ENCODE results near the gene AHCY.

DNA sequence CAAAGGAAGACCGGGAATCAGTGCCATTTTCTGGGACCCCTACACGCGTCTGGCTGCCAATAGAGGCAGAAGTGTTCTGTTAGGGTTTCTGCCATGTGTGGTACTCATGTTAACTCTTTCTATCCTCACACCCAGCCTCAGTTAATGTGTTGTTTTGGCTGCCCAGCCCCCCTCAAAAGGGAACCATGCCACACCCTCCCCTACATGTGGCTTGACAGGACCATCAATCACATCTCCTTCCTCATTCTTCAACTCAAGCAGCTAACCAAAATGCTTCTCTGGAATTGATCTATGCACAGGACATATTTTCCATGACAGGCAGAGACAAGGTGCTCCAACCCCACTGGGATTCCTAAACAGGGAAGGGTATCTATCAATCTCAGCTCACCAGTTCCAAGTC lies 22.0 kb downstream of the AHCY start:
- TF ChIP-seq POLR2A (IDR thresholded peaks at IDR 0.05), result no peak
- TF ChIP-seq, protein P1, sequence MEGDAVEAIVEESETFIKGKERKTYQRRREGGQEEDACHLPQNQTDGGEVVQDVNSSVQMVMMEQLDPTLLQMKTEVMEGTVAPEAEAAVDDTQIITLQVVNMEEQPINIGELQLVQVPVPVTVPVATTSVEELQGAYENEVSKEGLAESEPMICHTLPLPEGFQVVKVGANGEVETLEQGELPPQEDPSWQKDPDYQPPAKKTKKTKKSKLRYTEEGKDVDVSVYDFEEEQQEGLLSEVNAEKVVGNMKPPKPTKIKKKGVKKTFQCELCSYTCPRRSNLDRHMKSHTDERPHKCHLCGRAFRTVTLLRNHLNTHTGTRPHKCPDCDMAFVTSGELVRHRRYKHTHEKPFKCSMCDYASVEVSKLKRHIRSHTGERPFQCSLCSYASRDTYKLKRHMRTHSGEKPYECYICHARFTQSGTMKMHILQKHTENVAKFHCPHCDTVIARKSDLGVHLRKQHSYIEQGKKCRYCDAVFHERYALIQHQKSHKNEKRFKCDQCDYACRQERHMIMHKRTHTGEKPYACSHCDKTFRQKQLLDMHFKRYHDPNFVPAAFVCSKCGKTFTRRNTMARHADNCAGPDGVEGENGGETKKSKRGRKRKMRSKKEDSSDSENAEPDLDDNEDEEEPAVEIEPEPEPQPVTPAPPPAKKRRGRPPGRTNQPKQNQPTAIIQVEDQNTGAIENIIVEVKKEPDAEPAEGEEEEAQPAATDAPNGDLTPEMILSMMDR (IDR thresholded peaks at IDR 0.05), result no peak
